ENCODE data around the gene KRTAP9-6.

Gene KRTAP9-6

GRCh38 chr17:41298458-41299135 is 33.4 kb downstream of the KRTAP9-6 start:
- Mint-ChIP-seq H3K27ac (no peak overlapping the region), H3K4me1 (ENCODE audit: low read depth) (peaks cover 17% of the 10 kb centered on the region), H3K27me3 (no peaks in the 10 kb centered on the region), H3K36me3 (peaks cover 5% of the 10 kb centered on the region), H3K4me3 (no peak overlapping the region), H3K9me3 (ENCODE audit: low read depth) (peaks cover 4% of the 10 kb centered on the region)

- Mint-ChIP-seq H3K4me1 (ENCODE audit: low read depth) (peaks cover 24% of the 10 kb centered on the region), H3K4me3 (no peak overlapping the region), H3K36me3 (peaks cover 5% of the 10 kb centered on the region), H3K27ac (no peak overlapping the region), H3K27me3 (no peaks in the 10 kb centered on the region), H3K9me3 (ENCODE audit: low read depth) (peaks cover 4% of the 10 kb centered on the region)
Measured at GRCh38 chr17:41301204-41301790, 36.1 kb downstream of the KRTAP9-6 start.

- Mint-ChIP-seq H3K36me3 (peaks cover 5% of the 10 kb centered on the region), H3K27ac (peak within 1 kb of the TSS; percentile 13), H3K9me3 (ENCODE audit: low read depth) (peaks cover 4% of the 10 kb centered on the region), H3K4me3 (no peak within 1 kb of the TSS), H3K4me1 (ENCODE audit: low read depth) (peaks cover 33% of the 10 kb centered on the region), H3K27me3 (no peaks in the 10 kb centered on the region)
Measured at GRCh38 chr17:41301916-41302901, 37.0 kb downstream of the KRTAP9-6 start, which contains the start of gene KRTAP29-1. TSS of gene KRTAP29-1 (minus strand) at chr17:41302851. CDS start at chr17:41302851, 0 bp downstream.

DNA sequence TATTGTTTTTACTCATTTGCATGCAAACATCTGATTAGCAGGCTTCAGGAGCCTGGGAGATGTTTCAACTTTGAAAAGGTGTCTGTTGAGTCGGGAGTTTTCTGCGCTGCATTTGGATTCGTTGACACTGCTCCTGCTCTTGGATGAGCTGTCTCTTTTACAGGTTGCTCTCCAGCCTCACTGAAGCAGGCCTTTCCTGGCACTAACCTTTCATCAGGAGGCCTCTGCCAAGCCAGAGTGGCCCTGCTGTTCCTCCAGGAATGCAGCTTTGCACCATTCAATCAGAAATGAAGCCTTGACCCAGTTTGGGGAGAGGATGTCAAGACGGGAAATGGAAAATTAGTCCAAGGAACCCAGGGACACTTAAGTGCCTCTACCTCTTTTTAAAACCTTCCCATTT is 37.8 kb downstream of the KRTAP9-6 start:
- H3K4me3 Mint-ChIP-seq = no peak overlapping the region
- H3K27me3 Mint-ChIP-seq = no peaks in the 10 kb centered on the region
- H3K27ac Mint-ChIP-seq = no peak overlapping the region
- peaks cover 41% of the 10 kb centered on the region for H3K4me1 Mint-ChIP-seq (ENCODE audit: low read depth)
- peaks cover 5% of the 10 kb centered on the region for H3K36me3 Mint-ChIP-seq
- peaks cover 4% of the 10 kb centered on the region for H3K9me3 Mint-ChIP-seq (ENCODE audit: low read depth)

DNA sequence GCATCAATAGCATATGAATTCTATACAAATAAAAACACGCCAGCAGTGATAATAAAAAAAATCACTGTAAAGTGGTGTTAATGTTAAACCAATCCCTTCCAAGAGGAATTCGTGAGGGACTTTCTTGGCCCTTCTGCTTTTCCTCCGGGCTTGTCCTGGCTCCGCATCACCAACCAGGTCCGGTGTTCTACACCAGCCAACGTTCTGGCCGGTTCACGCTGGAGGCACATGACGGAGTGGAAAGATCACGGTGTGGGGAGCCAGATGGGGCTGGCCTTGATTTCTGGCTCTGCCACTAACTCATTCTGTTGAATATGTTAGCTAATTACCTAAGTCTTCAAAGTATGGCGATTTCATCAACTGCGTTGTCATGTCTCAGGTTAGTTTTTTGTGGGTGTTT is 38.9 kb downstream of the KRTAP9-6 start:
- Mint-ChIP-seq H3K4me3 (no peak overlapping the region), H3K4me1 (ENCODE audit: low read depth) (peaks cover 52% of the 10 kb centered on the region), H3K9me3 (ENCODE audit: low read depth) (peaks cover 4% of the 10 kb centered on the region), H3K27me3 (no peaks in the 10 kb centered on the region), H3K27ac (no peak overlapping the region), H3K36me3 (peaks cover 5% of the 10 kb centered on the region)

DNA sequence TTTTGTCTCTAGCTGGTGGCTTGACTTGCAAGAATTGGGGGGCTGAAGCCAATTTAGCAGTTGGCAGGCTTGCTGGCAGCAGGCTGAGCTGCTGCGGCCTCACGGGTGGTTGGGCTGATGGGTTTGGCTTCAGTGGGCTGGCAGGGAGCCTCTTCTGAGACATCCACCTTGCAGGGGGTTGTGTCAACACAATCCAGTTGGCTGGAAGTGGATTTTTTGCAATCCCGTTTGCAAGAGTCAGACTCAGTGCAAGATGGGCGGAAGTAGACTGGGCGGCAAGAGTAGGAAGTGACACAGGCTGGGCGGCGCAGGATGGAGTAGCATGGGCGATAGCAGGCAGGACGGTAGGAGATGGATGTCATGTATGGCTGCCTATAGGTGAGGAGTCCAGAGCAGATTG is 42.5 kb downstream of the KRTAP9-6 start:
- Mint-ChIP-seq H3K27me3 (no peaks in the 10 kb centered on the region), H3K9me3 (ENCODE audit: low read depth) (no peaks in the 10 kb centered on the region), H3K36me3 (no peaks in the 10 kb centered on the region), H3K27ac (peak overlapping the region; percentile 91), H3K4me1 (ENCODE audit: low read depth) (peaks cover 62% of the 10 kb centered on the region), H3K4me3 (peak overlapping the region; percentile 79)

- no peaks in the 10 kb centered on the region for H3K9me3 Mint-ChIP-seq (ENCODE audit: low read depth)
- no peaks in the 10 kb centered on the region for H3K27me3 Mint-ChIP-seq
- peak overlapping the region; percentile 91 for H3K27ac Mint-ChIP-seq
Measured at GRCh38 chr17:41308251-41308917, 43.2 kb downstream of the KRTAP9-6 start.

DNA sequence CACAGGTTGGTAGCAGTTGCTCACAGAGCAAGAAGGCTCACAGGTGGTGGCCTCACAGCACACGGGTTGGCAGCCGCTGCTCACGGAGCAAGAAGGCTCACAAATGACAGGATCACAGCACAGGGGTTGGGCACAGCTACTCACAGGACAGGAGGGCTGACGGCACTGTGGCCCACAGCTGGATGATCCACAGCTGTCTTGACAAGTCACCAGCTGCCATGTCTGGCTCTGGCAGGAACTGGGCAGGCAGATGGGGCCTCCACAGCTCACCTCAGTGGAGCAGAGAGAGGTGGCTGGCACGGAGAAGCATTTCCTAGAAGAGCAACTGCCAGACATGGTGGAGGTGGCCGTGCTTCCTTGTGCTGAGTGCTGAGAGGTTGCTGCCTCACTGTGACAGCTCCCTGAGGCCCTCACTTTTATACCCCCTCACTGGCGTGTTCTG is 43.8 kb downstream of the KRTAP9-6 start, which contains the start of gene KRTAP16-1:
Gene KRTAP16-1 (minus strand): TSS at position 392 of the 442 bp plus-strand sequence. CDS start 56 bp downstream, at position 336.
- Mint-ChIP-seq H3K27me3 (no peaks in the 10 kb centered on the region), H3K4me1 (ENCODE audit: low read depth) (peaks cover 62% of the 10 kb centered on the region), H3K9me3 (ENCODE audit: low read depth) (no peaks in the 10 kb centered on the region), H3K4me3 (peak within 1 kb of the TSS; percentile 79), H3K27ac (peak within 1 kb of the TSS; percentile 91), H3K36me3 (no peaks in the 10 kb centered on the region)

More at GRCh38 chr17:41308251-41308917, 43.2 kb downstream of the KRTAP9-6 start:
- H3K4me1 Mint-ChIP-seq (ENCODE audit: low read depth) = peaks cover 62% of the 10 kb centered on the region
- H3K36me3 Mint-ChIP-seq = no peaks in the 10 kb centered on the region
- H3K4me3 Mint-ChIP-seq = peak overlapping the region; percentile 79

- H3K36me3 Mint-ChIP-seq = no peaks in the 10 kb centered on the region
- peaks cover 56% of the 10 kb centered on the region for H3K4me1 Mint-ChIP-seq (ENCODE audit: low read depth)
- H3K27me3 Mint-ChIP-seq = no peaks in the 10 kb centered on the region
- no peak overlapping the region for H3K27ac Mint-ChIP-seq
- H3K9me3 Mint-ChIP-seq (ENCODE audit: low read depth) = no peaks in the 10 kb centered on the region
- no peak overlapping the region for H3K4me3 Mint-ChIP-seq
Measured at GRCh38 chr17:41311111-41311510, 45.9 kb downstream of the KRTAP9-6 start.

GRCh38 chr17:41315204-41315794 is 50.1 kb downstream of the KRTAP9-6 start, which contains the start of gene KRTAP17-1:
TSS of gene KRTAP17-1 (minus strand) at chr17:41315710. CDS start at chr17:41315650, 60 bp downstream.
- Mint-ChIP-seq H3K27ac (no peak within 1 kb of the TSS), H3K4me1 (ENCODE audit: low read depth) (peaks cover 19% of the 10 kb centered on the region), H3K9me3 (ENCODE audit: low read depth) (peaks cover 12% of the 10 kb centered on the region), H3K36me3 (peaks cover 6% of the 10 kb centered on the region), H3K27me3 (no peaks in the 10 kb centered on the region), H3K4me3 (no peak within 1 kb of the TSS)

All from activated naive CD8-positive, alpha-beta T cell (primary cell).